HL-60 (cell line): ENCODE results near the gene TRAPPC12.
A peak's percentile ranks its signal among the peaks of the same experiment; 100 is the strongest.
"Not testable (repeated sequence)": the region's sequence is repeated elsewhere in the genome, so short reads cannot be mapped to it uniquely, and the experiment has no call there.

Experiments
- DNase-seq, 2 experiments: peaks; one replicate each; pipeline ENCODE4 v3.0.0-alpha.2; 2010 to 2020; ENCODE audit warnings: low read depth in 1 of 2, low spot score in 1 of 2
- H3K27ac ChIP-seq: fragments of 250-450 bp; sonication (Bioruptor Pico); replicated peaks from 2 replicates; pipeline ENCODE4 v1.5.1; 2020; ENCODE audit warnings: mild to moderate bottlenecking, moderate library complexity
- H3K27me3 ChIP-seq: fragments of 250-450 bp; sonication (Bioruptor Pico); 2 replicates; pipeline ENCODE4 v1.5.1; 2021; ENCODE audit warnings: mild to moderate bottlenecking, moderate library complexity; ENCODE audit not compliant: insufficient read depth, poor library complexity, severe bottlenecking
- H3K4me3 ChIP-seq: replicated peaks from 2 replicates; pipeline ENCODE4 v1.5.1; 2011; ENCODE audit warnings: mild to moderate bottlenecking, control low read depth, low read length; ENCODE audit not compliant: insufficient read depth
- CTCF ChIP-seq: IDR thresholded peaks from one replicate; pipeline ENCODE4 v1.5.1; 2011; ENCODE audit warnings: low read length, control low read depth, inconsistent platforms; ENCODE audit not compliant: insufficient read depth
- GABPA ChIP-seq: IDR thresholded peaks from 2 replicates; pipeline ENCODE4 v1.6.1; 2012; ENCODE audit warnings: low read depth
- POLR2AphosphoS5 ChIP-seq: IDR thresholded peaks from 2 replicates; pipeline ENCODE4 v1.6.1; 2012; ENCODE audit warnings: low read depth
- REST ChIP-seq: IDR thresholded peaks from 2 replicates; pipeline ENCODE4 v1.6.1; 2012; ENCODE audit warnings: low read depth; ENCODE audit not compliant: insufficient replicate concordance
- SPI1 ChIP-seq: IDR thresholded peaks from 2 replicates; pipeline ENCODE4 v1.6.1; 2012; ENCODE audit warnings: low read depth, mild to moderate bottlenecking, borderline replicate concordance

TRAPPC12 gene

GRCh38 chr2:3489764-3490115 lies 110.2 kb downstream of the TRAPPC12 start:
- no peak overlapping the region for H3K27ac ChIP-seq
- no peaks in the 10 kb centered on the region for H3K27me3 ChIP-seq
- no peak for TF ChIP-seq SPI1
- TF ChIP-seq POLR2AphosphoS5, result peak; percentile 22; the same call in 1 of the 2 replicates
- no peak for DNase-seq
- H3K4me3 ChIP-seq, result no peak overlapping the region

GRCh38 chr2:3490191-3491170 lies 111.0 kb downstream of the TRAPPC12 start:
- TF ChIP-seq GABPA, result no peak
- TF ChIP-seq REST, result no peak
- H3K27me3 ChIP-seq, result no peaks in the 10 kb centered on the region
- H3K4me3 ChIP-seq, result no peak overlapping the region
- H3K27ac ChIP-seq, result no peak overlapping the region
- DNase-seq, result peak in 1 of 2 experiments; percentile 16

GRCh38 chr2:3491306-3491705 lies 111.8 kb downstream of the TRAPPC12 start:
- no peak overlapping the region for H3K27ac ChIP-seq
- DNase-seq, result peak in 1 of 2 experiments; percentile 14
- no peaks in the 10 kb centered on the region for H3K27me3 ChIP-seq
- TF ChIP-seq REST (no peak), SPI1 (no peak), POLR2AphosphoS5 (no peak), GABPA (no peak), CTCF (no peak)
- no peak overlapping the region for H3K4me3 ChIP-seq

GRCh38 chr2:3491716-3492474 lies 112.4 kb downstream of the TRAPPC12 start:
- TF ChIP-seq GABPA, result no peak
- TF ChIP-seq POLR2AphosphoS5, result no peak
- no peak for TF ChIP-seq SPI1
- no peak for TF ChIP-seq REST
- TF ChIP-seq CTCF, result no peak
- DNase-seq, result no peak
- H3K27ac ChIP-seq, result no peak overlapping the region

GRCh38 chr2:3492475-3492787 lies 112.9 kb downstream of the TRAPPC12 start:
- H3K4me3 ChIP-seq, H3K27me3 ChIP-seq, DNase-seq, H3K27ac ChIP-seq: not testable (repeated sequence)

More at GRCh38 chr2:3491716-3492474, 112.4 kb downstream of the TRAPPC12 start:
- H3K4me3 ChIP-seq, result no peak overlapping the region
- no peaks in the 10 kb centered on the region for H3K27me3 ChIP-seq
